Activated naive CD8-positive, alpha-beta T cell treated with anti-CD3 and anti-CD28 coated beads, Interleukin-2, amount 10 ng/mL, durations not matched to agents 7 days and 5 days (primary cell): Measurements from ENCODE around the gene CRYGS. TPM values are rescaled to one million over a fixed set of nuclear protein-coding genes. Genes with fewer than 3 reads are reported as not detected.
A peak's percentile ranks its signal among the peaks of the same experiment; 100 is the strongest.
"Not testable (repeated sequence)": the region's sequence is repeated elsewhere in the genome, so short reads cannot be mapped to it uniquely, and the experiment has no call there.

ENCODE experiments used
- ATAC-seq: fragments of 150-1000 bp; cut with Tn5 transposase; one replicate; pipeline ENCODE4 v1.10.0; 2021; ENCODE audit warnings: low read depth, moderate library complexity
- POLR2A ChIA-PET: fragments of 350-600 bp; sonication (Branson Sonifier 250); formaldehyde crosslinking; loops from one replicate; lab custom pipeline; 2021; ENCODE audit warnings: antibody characterized with exemption; lab: Charles Lee
- DNase-seq: peaks from one replicate; pipeline ENCODE4 v3.0.0; 2021
- H3K27ac Mint-ChIP-seq: one replicate; pipeline ENCODE4 v1.8.0; 2022; ENCODE audit warnings: mild to moderate bottlenecking, mixed read lengths
- H3K27me3 Mint-ChIP-seq: one replicate; pipeline ENCODE4 v1.8.0; 2022; ENCODE audit warnings: mild to moderate bottlenecking, moderate library complexity, mixed read lengths
- H3K36me3 Mint-ChIP-seq: one replicate; pipeline ENCODE4 v1.8.0; 2021; ENCODE audit warnings: mild to moderate bottlenecking, mixed read lengths
- H3K4me1 Mint-ChIP-seq: one replicate; pipeline ENCODE4 v1.8.0; 2021; ENCODE audit warnings: mixed read lengths
- H3K4me3 Mint-ChIP-seq: one replicate; pipeline ENCODE4 v1.8.0; 2022; ENCODE audit warnings: mild to moderate bottlenecking, moderate library complexity, mixed read lengths
- H3K9me3 Mint-ChIP-seq: one replicate; pipeline ENCODE4 v1.8.0; 2021; ENCODE audit warnings: mixed read lengths
- total RNA-seq, 2 experiments: library from RNA; stranded (reverse); gene quantifications; one replicate each; pipeline ENCODE4 v1.2.3, GENCODE V29; 2021

CRYGS gene
- total RNA-seq, 2 experiments from 2014 or later: 4.5 to 6.7 TPM

DNA sequence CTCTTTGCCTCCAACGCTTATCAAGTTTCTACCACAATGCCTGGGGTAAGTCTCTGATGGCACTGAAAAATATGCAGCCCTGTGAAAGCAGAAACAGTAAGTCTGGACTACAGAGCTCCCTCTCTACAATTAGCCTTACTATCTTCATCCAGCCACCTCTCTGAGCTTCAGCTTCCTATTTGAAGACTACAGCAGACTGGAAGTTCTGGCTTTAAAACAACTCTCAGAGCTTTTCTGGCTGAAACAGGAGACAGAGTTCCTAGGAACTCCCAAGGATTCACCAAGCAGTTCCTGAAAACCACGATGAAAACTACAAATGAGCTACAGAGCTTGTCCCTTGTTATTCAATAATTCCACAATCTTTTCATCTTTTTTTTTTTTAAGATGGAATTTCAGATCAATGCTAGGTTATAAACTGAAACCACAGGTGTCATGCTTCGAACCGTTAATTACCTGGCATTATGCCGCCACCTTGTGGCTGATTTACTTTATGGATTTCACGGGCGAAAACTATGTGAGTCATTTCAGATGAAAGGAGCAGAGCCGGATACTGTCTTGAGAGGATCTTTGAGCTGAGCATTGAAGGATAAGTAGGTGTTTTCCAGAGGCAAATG, 3.9 kb downstream of the CRYGS start:
- no peaks in the 10 kb centered on the region for H3K27me3 Mint-ChIP-seq
- H3K9me3 Mint-ChIP-seq: no peaks in the 10 kb centered on the region
- POLR2A ChIA-PET: interaction anchor here (1.0 kb wide), 1 partner anchor 30 kb away, joined by 5 read pairs; the partner anchor contains the start of gene DNAJB11
- DNase-seq: peak; percentile 65
- peak overlapping the region; percentile 17 for H3K4me3 Mint-ChIP-seq
- peaks cover 7% of the 10 kb centered on the region for H3K4me1 Mint-ChIP-seq
- H3K36me3 Mint-ChIP-seq: peaks cover 3% of the 10 kb centered on the region
- ATAC-seq: peak; percentile 92
- no peak overlapping the region for H3K27ac Mint-ChIP-seq

DNA sequence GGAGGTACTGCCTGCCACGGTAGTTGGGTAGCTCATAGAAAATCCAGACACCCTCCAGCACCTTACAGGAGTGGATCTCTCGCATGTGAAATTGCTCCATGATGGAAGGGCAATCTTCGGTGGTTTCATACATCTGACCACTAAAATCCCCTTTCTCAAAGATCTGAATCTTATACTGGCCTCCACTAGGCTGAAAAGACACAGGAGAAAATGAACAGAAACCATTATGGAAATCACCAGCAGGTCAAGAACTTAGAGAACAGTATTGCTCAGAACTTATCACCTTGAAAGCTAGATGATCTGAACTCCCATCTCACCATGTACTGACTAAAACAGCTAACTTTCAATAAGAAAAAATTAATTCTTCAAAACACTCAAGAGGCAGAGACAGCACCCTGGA, 5.4 kb downstream of the CRYGS start:
- no peak overlapping the region for H3K4me3 Mint-ChIP-seq
- peaks cover 20% of the 10 kb centered on the region for H3K4me1 Mint-ChIP-seq
- DNase-seq: no peak
- H3K27ac Mint-ChIP-seq: no peak overlapping the region
- POLR2A ChIA-PET: no interaction called here
- no peaks in the 10 kb centered on the region for H3K36me3 Mint-ChIP-seq
- H3K9me3 Mint-ChIP-seq: no peaks in the 10 kb centered on the region
- no peak for ATAC-seq
- H3K27me3 Mint-ChIP-seq: no peaks in the 10 kb centered on the region

DNA sequence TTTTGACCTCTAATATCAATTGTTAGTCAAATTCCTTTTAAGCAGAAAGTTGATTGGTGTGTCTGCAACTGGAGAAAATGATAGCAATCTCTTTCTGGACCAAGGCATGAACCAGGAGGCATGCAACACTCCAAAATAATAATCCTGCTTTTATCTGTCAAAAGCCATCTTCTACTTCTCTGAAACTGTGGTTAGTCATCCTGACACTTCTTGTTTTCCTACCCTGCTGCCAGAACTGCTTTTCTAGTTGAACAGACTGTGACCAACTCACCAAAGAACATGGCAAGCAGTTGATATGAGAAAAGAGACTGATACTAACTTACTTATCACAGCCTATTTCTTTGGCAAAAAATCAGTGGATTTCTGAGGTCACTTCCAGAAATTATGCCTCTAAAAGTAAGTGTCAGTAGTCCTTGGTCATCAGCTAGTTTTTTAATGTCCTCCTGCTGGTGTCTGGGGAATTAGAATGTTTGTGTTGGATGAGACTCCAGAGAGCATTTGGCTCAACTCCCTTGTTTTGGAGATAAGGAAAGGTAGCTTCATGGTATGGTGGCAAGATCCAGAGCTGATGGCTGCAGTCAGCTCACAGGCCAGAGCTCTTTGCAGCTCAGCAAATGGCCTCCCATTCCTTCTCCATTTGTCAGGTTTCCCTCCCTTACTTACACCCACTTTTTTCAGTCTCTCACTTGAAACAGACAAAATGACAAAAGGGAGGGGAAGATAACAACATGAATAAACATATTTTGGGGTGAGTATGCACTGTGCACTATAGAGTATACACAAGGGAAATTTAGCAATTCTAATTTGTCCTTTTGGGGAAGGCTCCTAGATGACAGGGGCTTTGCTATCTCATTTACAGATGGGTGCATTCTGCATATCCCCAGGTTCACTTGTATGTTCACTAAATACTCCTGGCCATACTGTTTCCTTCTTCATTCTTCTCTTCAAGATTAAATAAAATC, 7.0 kb downstream of the CRYGS start:
- Mint-ChIP-seq H3K27ac (no peak overlapping the region), H3K36me3 (no peaks in the 10 kb centered on the region), H3K4me3 (no peak overlapping the region), H3K9me3 (no peaks in the 10 kb centered on the region), H3K27me3 (no peaks in the 10 kb centered on the region), H3K4me1 (peaks cover 23% of the 10 kb centered on the region)
- POLR2A ChIA-PET: interaction anchor here (0.9 kb wide), 1 partner anchor 55 kb away, joined by 3 read pairs; no protein-coding TSS in a partner anchor
- DNase-seq: no peak
- no peak for ATAC-seq

DNA sequence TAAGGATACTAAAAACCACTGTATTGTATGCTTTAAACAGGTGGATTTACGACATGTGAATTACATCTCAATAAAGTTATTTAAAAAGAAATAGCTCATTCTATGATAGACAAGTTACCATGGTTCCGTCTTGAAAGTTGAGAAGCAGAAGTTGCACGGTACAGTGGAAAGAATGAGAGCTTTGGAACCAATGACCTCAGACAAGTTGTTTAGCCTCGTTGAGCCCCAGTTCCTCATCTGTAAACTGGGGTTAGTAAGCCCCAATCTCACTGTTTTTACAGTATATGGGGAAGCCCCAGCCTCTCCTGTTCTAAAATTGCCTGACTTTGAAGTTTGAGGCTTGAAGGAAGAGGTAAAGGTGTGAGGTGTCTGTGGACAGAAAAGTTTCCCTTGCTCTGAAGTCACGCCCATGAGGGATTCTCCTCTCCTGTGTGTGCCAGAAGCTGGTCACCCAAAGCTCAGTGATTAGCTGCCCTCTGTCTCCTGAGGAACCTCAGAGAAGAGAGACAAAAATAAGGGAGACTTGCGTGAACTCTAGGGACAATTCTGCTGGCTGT, 10.0 kb downstream of the CRYGS start:
- no peaks in the 10 kb centered on the region for H3K27me3 Mint-ChIP-seq
- DNase-seq (no peak), ATAC-seq (peak; percentile 94)
- POLR2A ChIA-PET: interaction anchor here (0.9 to 2.1 kb wide), 4 partner anchors 15 to 250 kb away, joined by 3 to 9 read pairs (median 3); partner anchors contain the start of gene DNAJB11
- peak overlapping the region; percentile 6 for H3K4me3 Mint-ChIP-seq
- peaks cover 1% of the 10 kb centered on the region for H3K36me3 Mint-ChIP-seq
- H3K9me3 Mint-ChIP-seq: no peaks in the 10 kb centered on the region
- H3K4me1 Mint-ChIP-seq: peaks cover 22% of the 10 kb centered on the region
- peak overlapping the region; percentile 28 for H3K27ac Mint-ChIP-seq

DNA sequence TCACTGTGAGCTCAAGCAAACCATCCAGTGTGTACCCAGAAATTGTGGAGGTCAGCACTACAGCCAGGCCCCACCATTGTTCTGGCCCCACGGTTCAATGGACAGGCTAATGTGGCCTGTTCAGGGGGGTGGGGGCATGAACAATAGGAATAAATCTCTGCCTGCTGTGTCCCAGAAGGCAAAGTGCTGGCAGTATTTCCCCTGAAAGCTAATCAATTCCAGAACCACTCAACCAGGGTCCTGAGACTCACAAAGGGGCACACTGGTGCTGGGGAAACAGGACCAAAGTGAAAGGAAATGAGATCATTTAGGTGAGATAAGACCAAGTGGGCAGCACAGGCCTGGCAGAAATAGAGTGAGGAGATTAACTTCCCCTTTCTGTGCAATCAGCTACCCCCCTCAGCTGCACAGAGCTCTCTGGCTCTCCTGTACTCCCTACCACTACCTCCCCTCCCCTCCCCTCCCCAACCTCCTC, 11.5 kb downstream of the CRYGS start:
- POLR2A ChIA-PET: no interaction called here
- no peaks in the 10 kb centered on the region for H3K9me3 Mint-ChIP-seq
- peaks cover 9% of the 10 kb centered on the region for H3K36me3 Mint-ChIP-seq
- no peak for ATAC-seq
- DNase-seq: no peak
- peaks cover 27% of the 10 kb centered on the region for H3K4me1 Mint-ChIP-seq
- H3K4me3 Mint-ChIP-seq: no peak overlapping the region
- H3K27me3 Mint-ChIP-seq: no peaks in the 10 kb centered on the region
- H3K27ac Mint-ChIP-seq: no peak overlapping the region

DNA sequence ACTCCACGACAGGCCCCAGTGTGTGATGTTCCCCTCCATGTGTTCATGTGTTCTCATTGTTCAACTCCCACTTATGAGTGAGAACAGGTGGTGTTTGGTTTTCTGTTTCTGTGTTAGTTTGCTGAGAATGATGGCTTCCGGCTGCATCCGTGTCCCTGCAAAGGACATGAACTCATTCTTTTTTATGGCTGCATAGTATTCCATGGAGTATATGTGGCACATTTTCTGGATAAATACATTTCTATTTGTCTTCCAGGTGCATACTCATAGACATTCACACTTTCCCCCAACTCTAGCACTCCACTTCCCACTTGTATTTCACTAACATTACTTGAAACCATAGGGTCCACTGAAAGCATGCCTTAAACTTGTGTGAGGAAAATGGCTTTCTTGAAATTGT, 12.5 kb downstream of the CRYGS start:
- peaks cover 27% of the 10 kb centered on the region for H3K4me1 Mint-ChIP-seq
- ATAC-seq, DNase-seq, H3K27ac Mint-ChIP-seq, H3K27me3 Mint-ChIP-seq, H3K4me3 Mint-ChIP-seq, H3K36me3 Mint-ChIP-seq, POLR2A ChIA-PET, H3K9me3 Mint-ChIP-seq: not testable (repeated sequence)

DNA sequence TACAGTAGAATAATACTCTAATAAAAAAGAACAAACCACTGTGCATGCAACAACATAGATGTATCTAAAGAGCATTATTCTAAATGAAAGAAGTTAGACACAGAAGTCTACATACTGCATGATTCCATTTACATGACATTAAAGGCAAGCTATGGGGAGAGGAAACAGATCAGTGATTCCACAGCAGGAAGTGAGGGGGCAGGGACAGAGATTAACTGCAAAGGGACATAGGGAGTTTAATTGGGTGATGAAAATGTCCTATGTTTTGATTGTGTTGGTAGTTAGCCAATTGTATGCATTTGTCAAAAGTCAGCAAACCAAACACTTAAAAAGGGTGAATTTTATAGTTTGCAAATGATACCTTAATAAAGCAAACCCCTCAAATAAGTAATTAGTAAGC, 13.8 kb downstream of the CRYGS start:
- POLR2A ChIA-PET: no interaction called here

DNA sequence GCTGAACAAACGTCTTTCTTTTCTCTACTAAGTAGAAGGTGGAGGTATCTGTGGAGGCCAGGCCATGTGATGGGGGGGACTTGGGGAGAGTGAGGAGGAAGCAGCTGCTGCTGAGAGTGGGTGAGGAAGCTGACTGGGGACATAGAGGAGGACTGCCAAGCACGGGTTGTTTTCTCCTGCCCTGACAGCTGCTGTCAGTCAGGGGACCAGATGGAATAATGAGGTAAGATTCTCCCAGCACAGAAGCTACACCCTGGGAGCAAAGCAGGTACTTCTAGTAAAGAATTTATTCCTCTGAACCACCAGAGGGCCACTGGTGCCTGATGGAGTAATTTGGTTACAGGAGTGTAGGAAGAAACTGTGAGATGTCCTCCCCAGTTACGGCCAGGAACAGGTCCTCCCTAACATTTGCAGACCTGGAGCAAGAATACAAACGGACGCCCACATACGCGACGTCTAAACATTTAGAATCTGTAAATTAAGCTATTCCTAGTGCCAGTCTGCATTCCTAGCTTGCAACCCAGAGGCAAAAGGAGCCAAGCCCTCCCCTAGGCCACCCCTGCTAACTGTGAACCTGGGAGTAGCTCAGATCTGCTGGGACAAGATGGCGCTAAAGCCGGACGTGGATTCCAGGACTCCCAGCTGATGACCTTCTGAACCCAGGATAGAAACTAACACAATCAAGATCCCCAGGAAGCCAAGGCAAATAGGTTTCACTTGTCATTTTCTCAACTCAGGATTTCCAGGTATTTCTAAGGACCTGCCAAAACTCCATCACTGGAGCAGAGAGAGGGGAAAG, 14.8 kb downstream of the CRYGS start:
- ATAC-seq (no peak), DNase-seq (no peak)
- Mint-ChIP-seq H3K9me3 (no peaks in the 10 kb centered on the region), H3K27me3 (no peaks in the 10 kb centered on the region), H3K36me3 (peaks cover 9% of the 10 kb centered on the region), H3K27ac (no peak overlapping the region), H3K4me1 (peaks cover 19% of the 10 kb centered on the region), H3K4me3 (no peak overlapping the region)
- POLR2A ChIA-PET: no interaction called here

More for the DNA sequence above, 13.8 kb downstream of the CRYGS start:
- no peaks in the 10 kb centered on the region for H3K27me3 Mint-ChIP-seq
- no peaks in the 10 kb centered on the region for H3K9me3 Mint-ChIP-seq
- DNase-seq: no peak
- peaks cover 27% of the 10 kb centered on the region for H3K4me1 Mint-ChIP-seq
- no peak overlapping the region for H3K4me3 Mint-ChIP-seq
- no peak overlapping the region for H3K27ac Mint-ChIP-seq
- peaks cover 9% of the 10 kb centered on the region for H3K36me3 Mint-ChIP-seq
- ATAC-seq: no peak

DNA sequence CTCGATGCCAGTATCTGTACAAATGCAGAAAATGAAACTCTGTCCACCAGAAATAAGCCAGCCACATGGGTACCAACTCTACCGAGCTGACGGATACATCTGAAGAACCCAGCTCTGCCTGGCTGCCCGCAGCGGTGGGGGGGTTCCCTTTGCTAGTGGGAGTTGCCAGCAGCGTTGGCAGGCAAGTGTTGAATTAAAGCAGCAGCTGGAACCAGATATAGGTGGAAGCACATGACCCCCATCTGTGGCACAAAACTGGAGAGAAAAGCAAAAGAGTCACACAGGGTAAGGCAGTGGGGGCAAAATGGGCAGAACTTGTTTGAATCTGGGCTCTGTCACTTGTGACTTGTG, 17.9 kb downstream of the CRYGS start:
- no peak for ATAC-seq
- Mint-ChIP-seq H3K9me3 (no peaks in the 10 kb centered on the region), H3K27ac (no peak overlapping the region), H3K36me3 (peaks cover 11% of the 10 kb centered on the region), H3K4me3 (no peak overlapping the region), H3K4me1 (peaks cover 16% of the 10 kb centered on the region), H3K27me3 (peaks cover 2% of the 10 kb centered on the region)
- POLR2A ChIA-PET: no interaction called here
- DNase-seq: no peak

DNA sequence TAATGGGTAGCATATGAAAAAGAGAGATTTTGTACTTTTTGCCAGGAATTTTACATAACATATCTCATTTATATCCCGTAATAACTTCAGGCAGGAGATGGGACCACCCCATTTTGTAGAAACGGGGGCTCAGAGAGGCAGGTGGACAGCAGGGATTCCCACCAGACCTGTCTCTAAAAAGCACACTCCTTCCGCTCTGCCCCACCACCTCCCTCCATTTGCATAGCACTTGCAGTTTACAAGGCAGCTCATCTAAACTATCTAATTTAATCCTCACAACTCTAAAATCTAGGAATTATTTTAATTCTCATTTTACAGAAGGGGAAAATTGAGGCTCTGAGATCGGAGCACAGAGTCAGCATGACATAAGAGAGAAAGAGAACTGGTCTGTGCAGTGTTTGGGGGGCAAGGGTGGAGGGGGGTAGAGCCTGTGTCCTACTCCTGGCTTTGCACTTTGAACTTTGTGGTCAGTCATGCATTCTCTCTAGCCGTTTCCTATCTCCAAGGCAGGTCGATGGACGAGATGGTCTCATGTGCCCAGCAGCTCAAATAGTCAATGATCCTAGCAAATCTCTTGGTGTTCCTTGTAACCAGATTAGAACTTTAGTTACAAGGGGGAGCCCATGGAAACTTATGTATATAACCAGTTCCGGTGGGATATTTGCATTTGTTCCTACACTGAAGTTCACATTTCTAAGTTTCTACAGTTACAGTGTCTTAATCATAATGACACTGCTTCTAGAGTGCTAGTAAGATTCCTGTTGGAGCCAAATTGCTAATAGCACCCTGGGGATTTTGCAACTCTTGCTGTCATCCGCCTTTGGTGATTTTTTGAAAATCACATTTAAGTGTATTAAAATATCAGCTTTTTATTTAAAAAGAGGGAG, 18.6 kb downstream of the CRYGS start:
- Mint-ChIP-seq H3K27me3 (peaks cover 2% of the 10 kb centered on the region), H3K27ac (no peak overlapping the region), H3K4me3 (no peak overlapping the region), H3K36me3 (peaks cover 11% of the 10 kb centered on the region), H3K9me3 (no peaks in the 10 kb centered on the region), H3K4me1 (peaks cover 17% of the 10 kb centered on the region)
- ATAC-seq: no peak
- no peak for DNase-seq
- POLR2A ChIA-PET: no interaction called here

DNA sequence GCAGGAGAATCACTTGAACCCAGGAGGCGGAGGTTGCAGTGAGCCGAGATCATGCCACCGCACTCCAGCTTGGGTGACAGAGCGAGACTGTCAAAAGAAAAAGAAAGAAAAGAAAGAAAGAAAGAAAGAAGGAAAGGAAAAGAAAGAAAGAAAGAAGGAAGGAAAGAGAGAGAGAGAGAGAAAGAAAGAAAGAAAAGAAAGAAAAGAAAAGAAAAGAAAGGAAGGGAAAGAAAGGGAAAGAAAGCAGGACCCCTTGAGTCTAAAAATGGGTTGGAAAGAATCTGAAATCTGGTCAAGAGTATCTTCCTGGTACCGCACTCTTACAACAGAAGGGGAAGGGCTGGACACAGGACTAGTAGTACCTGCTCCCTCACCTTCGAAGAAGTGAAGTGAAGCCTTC, 19.6 kb downstream of the CRYGS start:
- no peak overlapping the region for H3K4me3 Mint-ChIP-seq
- DNase-seq (no peak), ATAC-seq (no peak)
- H3K36me3 Mint-ChIP-seq: peaks cover 10% of the 10 kb centered on the region
- POLR2A ChIA-PET: no interaction called here
- H3K4me1 Mint-ChIP-seq: peaks cover 14% of the 10 kb centered on the region
- H3K9me3 Mint-ChIP-seq: no peaks in the 10 kb centered on the region
- H3K27ac Mint-ChIP-seq: no peak overlapping the region
- H3K27me3 Mint-ChIP-seq: peaks cover 2% of the 10 kb centered on the region

DNA sequence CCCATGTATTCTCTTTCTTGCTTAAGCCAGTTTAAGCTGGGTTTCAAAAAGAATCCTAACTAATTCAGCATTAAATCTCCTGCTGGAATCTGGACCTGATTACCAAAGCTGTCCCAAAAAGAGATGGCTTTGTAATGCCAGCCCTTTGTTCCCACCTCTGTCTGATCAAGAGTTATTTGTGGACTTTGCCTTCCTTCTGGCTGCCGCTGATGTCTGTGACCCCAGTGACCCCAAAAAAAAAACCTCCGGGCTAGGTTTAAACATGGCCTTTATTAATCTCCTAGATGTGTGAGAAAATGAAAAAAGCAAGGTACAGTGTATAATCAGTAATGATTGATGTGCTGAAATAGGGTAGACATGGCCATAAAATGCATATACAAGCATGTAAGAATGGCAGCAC, 20.7 kb downstream of the CRYGS start:
- Mint-ChIP-seq H3K36me3 (peaks cover 2% of the 10 kb centered on the region), H3K9me3 (no peaks in the 10 kb centered on the region), H3K4me3 (no peak overlapping the region), H3K4me1 (peaks cover 19% of the 10 kb centered on the region), H3K27ac (no peak overlapping the region), H3K27me3 (peaks cover 2% of the 10 kb centered on the region)
- ATAC-seq (no peak), DNase-seq (no peak)
- POLR2A ChIA-PET: no interaction called here
